IMR-90 (cell line): Measurements from ENCODE around the gene CACNA2D1. TPM values are rescaled to one million over a fixed set of nuclear protein-coding genes. Genes with fewer than 3 reads are reported as not detected.

Experiments
- ATAC-seq: fragments of 200-7000 bp; cut with Tn5 transposase; 2 replicates; pipeline ENCODE4 v1.9.1; 2020; ENCODE audit warnings: low read depth, mild to moderate bottlenecking, moderate library complexity
- BruUV-seq: library from RNA; stranded (reverse); fragments of 400-500 nt; replicated peaks from 2 replicates; lab custom pipeline; 2021; lab: Mats Ljungman, UMichigan
- CTCF ChIA-PET: fragments of 300-600 bp; formaldehyde crosslinking; extraction: SDS; loops from one replicate; lab custom pipeline; 2021; ENCODE audit warnings: antibody characterized with exemption; lab: Yijun Ruan, JAX
- POLR2A ChIA-PET: fragments of 300-600 bp; sonication (Branson Sonifier 250); formaldehyde crosslinking; loops from one replicate; lab custom pipeline; 2022; ENCODE audit warnings: antibody characterized with exemption; ENCODE audit not compliant: unreplicated experiment; lab: Charles Lee
- DNase-seq: peaks from one replicate; pipeline ENCODE4 v3.0.0; 2013
- H2AFZ ChIP-seq: replicated peaks from 2 replicates; pipeline ENCODE3; 2013; ENCODE audit warnings: low read length, mild to moderate bottlenecking; ENCODE audit not compliant: poor library complexity
- H2AK5ac ChIP-seq: 2 replicates; pipeline ENCODE4 v1.6.1; 2013; ENCODE audit warnings: low read depth, low read length, inconsistent platforms
- H2AK9ac ChIP-seq: replicated peaks from 2 replicates; pipeline ENCODE3; 2013; ENCODE audit warnings: mild to moderate bottlenecking, low read depth, low read length, moderate library complexity; ENCODE audit not compliant: poor library complexity
- H2BK120ac ChIP-seq: 2 replicates; pipeline ENCODE4 v1.6.1; 2013; ENCODE audit warnings: low read depth, low read length, inconsistent platforms
- H2BK15ac ChIP-seq: 3 replicates; pipeline ENCODE4 v1.6.1; 2013; ENCODE audit warnings: low read depth, low read length, inconsistent platforms
- H2BK20ac ChIP-seq: 2 replicates; pipeline ENCODE4 v1.6.1; 2013; ENCODE audit warnings: low read depth, mild to moderate bottlenecking, inconsistent platforms, low read length, moderate library complexity
- H2BK5ac ChIP-seq: 2 replicates; pipeline ENCODE4 v1.6.1; 2013; ENCODE audit warnings: mild to moderate bottlenecking, low read depth, low read length, inconsistent platforms; ENCODE audit not compliant: poor library complexity, severe bottlenecking
- H3K14ac ChIP-seq: replicated peaks from 2 replicates; pipeline ENCODE4 v1.6.1; 2013; ENCODE audit warnings: low read depth, low read length, inconsistent platforms
- H3K18ac ChIP-seq: 2 replicates; pipeline ENCODE4 v1.6.1; 2013; ENCODE audit warnings: low read depth, low read length, control low read depth
- H3K23ac ChIP-seq: 2 replicates; pipeline ENCODE4 v1.6.1; 2013; ENCODE audit warnings: low read depth, low read length, inconsistent platforms
- H3K27ac ChIP-seq: 2 replicates; pipeline ENCODE4 v1.5.1; 2013; ENCODE audit warnings: mild to moderate bottlenecking, control low read depth, low read length; ENCODE audit not compliant: insufficient read depth
- H3K27me3 ChIP-seq: 2 replicates; pipeline ENCODE4 v1.6.1; 2013; ENCODE audit warnings: low read length; ENCODE audit not compliant: control insufficient read depth, insufficient read depth
- H3K36me3 ChIP-seq: 2 replicates; pipeline ENCODE4 v1.6.1; 2013; ENCODE audit warnings: low read length, mixed read lengths; ENCODE audit not compliant: control insufficient read depth, insufficient read depth
- H3K4ac ChIP-seq: 2 replicates; pipeline ENCODE4 v1.6.1; 2013; ENCODE audit warnings: low read depth, low read length, inconsistent platforms
- H3K4me1 ChIP-seq: 2 replicates; pipeline ENCODE4 v1.6.1; 2013; ENCODE audit warnings: low read length, mixed read lengths; ENCODE audit not compliant: control insufficient read depth, insufficient read depth
- H3K4me2 ChIP-seq: 2 replicates; pipeline ENCODE4 v1.6.1; 2013; ENCODE audit warnings: low read depth, mild to moderate bottlenecking, control low read depth, low read length, moderate library complexity
- H3K4me3 ChIP-seq: 2 replicates; pipeline ENCODE4 v1.5.1; 2013; ENCODE audit warnings: low read depth, mild to moderate bottlenecking, control low read depth, low read length, moderate library complexity; ENCODE audit not compliant: insufficient read depth
- H3K56ac ChIP-seq: 2 replicates; pipeline ENCODE4 v1.6.1; 2013; ENCODE audit warnings: low read length, inconsistent platforms; ENCODE audit not compliant: insufficient read depth; ENCODE audit errors: extremely low read depth
- H3K79me1 ChIP-seq, 2 experiments: 2 replicates each; pipeline ENCODE4 v1.6.1; 2013; ENCODE audit warnings: low read length in 2 of 2, inconsistent platforms in 1 of 2, low read depth in 1 of 2
- H3K9ac ChIP-seq: 2 replicates; pipeline ENCODE4 v1.6.1; 2013; ENCODE audit warnings: low read depth, low read length, control low read depth
- H3K9me1 ChIP-seq: 2 replicates; pipeline ENCODE4 v1.6.1; 2013; ENCODE audit warnings: low read length, inconsistent platforms; ENCODE audit not compliant: insufficient read depth
- H3K9me3 ChIP-seq: 2 replicates; pipeline ENCODE4 v1.6.1; 2013; ENCODE audit warnings: low read length; ENCODE audit not compliant: control insufficient read depth, insufficient read depth
- H4K20me1 ChIP-seq: 2 replicates; pipeline ENCODE4 v1.6.1; 2013; ENCODE audit warnings: low read length, inconsistent platforms; ENCODE audit not compliant: insufficient read depth
- H4K5ac ChIP-seq: 2 replicates; pipeline ENCODE4 v1.6.1; 2013; ENCODE audit warnings: mild to moderate bottlenecking, low read depth, low read length, control low read depth
- H4K8ac ChIP-seq, 2 experiments: 2 replicates each; pipeline ENCODE4 v1.6.1; 2013; ENCODE audit warnings: low read depth in 2 of 2, low read length in 2 of 2, control low read depth in 1 of 2, inconsistent platforms in 1 of 2
- H4K91ac ChIP-seq: 2 replicates; pipeline ENCODE4 v1.6.1; 2013; ENCODE audit warnings: low read depth, low read length, inconsistent platforms; ENCODE audit not compliant: insufficient read depth
- BHLHE40 ChIP-seq: fragments of 150-350 bp; IDR thresholded peaks from 2 replicates; pipeline ENCODE4 v1.6.1; 2016; ENCODE audit warnings: mild to moderate bottlenecking, low read depth, low read length
- CEBPB ChIP-seq: IDR thresholded peaks from 2 replicates; pipeline ENCODE4 v1.6.1; 2012; ENCODE audit warnings: low read depth, low read length, improper control_type of control experiment
- CHD1 ChIP-seq: IDR thresholded peaks from 2 replicates; pipeline ENCODE4 v1.6.1; 2012; ENCODE audit warnings: low read depth, low read length, improper control_type of control experiment
- FOS ChIP-seq: fragments of 150-350 bp; IDR thresholded peaks from 2 replicates; pipeline ENCODE4 v1.6.1; 2016; ENCODE audit warnings: low read depth, low read length
- MAFK ChIP-seq: IDR thresholded peaks from 2 replicates; pipeline ENCODE4 v1.6.1; 2012; ENCODE audit warnings: low read depth, low read length, improper control_type of control experiment
- MAZ ChIP-seq: IDR thresholded peaks from 2 replicates; pipeline ENCODE4 v1.6.1; 2012; ENCODE audit warnings: low read depth, mild to moderate bottlenecking, low read length, improper control_type of control experiment, moderate library complexity, borderline replicate concordance
- MXI1 ChIP-seq: IDR thresholded peaks from 2 replicates; pipeline ENCODE4 v1.6.1; 2012; ENCODE audit warnings: low read depth, mild to moderate bottlenecking, low read length, moderate library complexity, borderline replicate concordance
- NFE2L2 ChIP-seq: fragments of 150-350 bp; IDR thresholded peaks from 2 replicates; pipeline ENCODE4 v1.6.1; 2016; ENCODE audit warnings: low read depth, mild to moderate bottlenecking, low read length
- POLR2A ChIP-seq: IDR thresholded peaks from 2 replicates; pipeline ENCODE4 v1.6.1; 2012; ENCODE audit warnings: mild to moderate bottlenecking, low read depth, low read length
- RAD21 ChIP-seq: IDR thresholded peaks from 2 replicates; pipeline ENCODE4 v1.6.1; 2012; ENCODE audit warnings: low read length, improper control_type of control experiment
- RCOR1 ChIP-seq: IDR thresholded peaks from 2 replicates; pipeline ENCODE4 v1.6.1; 2012; ENCODE audit warnings: mild to moderate bottlenecking, low read length, improper control_type of control experiment; ENCODE audit not compliant: insufficient replicate concordance
- RFX5 ChIP-seq: IDR thresholded peaks from 2 replicates; pipeline ENCODE4 v1.8.0; 2012; ENCODE audit warnings: low read depth, mild to moderate bottlenecking, low read length, moderate library complexity
- SMC3 ChIP-seq: fragments of 150-350 bp; IDR thresholded peaks from 2 replicates; pipeline ENCODE4 v1.6.1; 2016; ENCODE audit warnings: low read depth, mild to moderate bottlenecking, antibody characterized with exemption, low read length, moderate library complexity
- USF2 ChIP-seq: fragments of 150-350 bp; IDR thresholded peaks from 2 replicates; pipeline ENCODE4 v1.6.1; 2017; ENCODE audit warnings: mild to moderate bottlenecking, antibody characterized with exemption, low read length, low read depth
- WGBS, 2 experiments: methylation state at CpG; one replicate each; pipeline versions ENCODE4 v1.1.5 to v1.1.7; 2013; ENCODE audit warnings: missing lambda C conversion rate in 2 of 2; ENCODE audit not compliant: insufficient read length in 1 of 2; ENCODE audit errors: extremely low coverage in 2 of 2; 5-methylcytosine and 5-hydroxymethylcytosine counted together
- dilution Hi-C: fragments of 300-500 bp; cut with HindIII; formaldehyde crosslinking; loops from one replicate; pipeline ENCODE4 v1.14.3; 2018; ENCODE audit warnings: low sequenced_read_pairs; ENCODE audit not compliant: unreplicated experiment
- in situ Hi-C: fragments of 300-500 bp; cut with MboI; formaldehyde crosslinking; loops from 3 replicates; pipeline ENCODE4 v1.14.3; 2019; ENCODE audit warnings: low sequenced_read_pairs, inconsistent platforms, mixed read lengths
- intact Hi-C: fragments of 100-400 bp; cut with micrococcal nuclease; formaldehyde crosslinking; loops from 2 replicates; pipeline ENCODE4 v1.10.0; 2022
- polyA plus RNA-seq, 3 experiments: library from polyadenylated mRNA; depleted of rRNA; stranded (reverse); fragments of >200 nt; gene quantifications; 2 replicates each; pipeline ENCODE4 v1.2.3, GENCODE V29; 2012; ENCODE audit warnings: low replicate concordance in 1 of 3
- total RNA-seq: library from RNA; depleted of rRNA; stranded (reverse); fragments of >200 nt; gene quantifications from 2 replicates; pipeline ENCODE4 v1.2.3, GENCODE V29; 2012
- TF ChIP-seq, protein P1 (sequence below): fragments of 150-350 bp; IDR thresholded peaks from 2 replicates; pipeline ENCODE4 v1.6.1; 2016; ENCODE audit warnings: low read depth, mild to moderate bottlenecking, low read length, moderate library complexity, borderline replicate concordance
- TF ChIP-seq, protein P2 (sequence below): conservative IDR thresholded peaks from 2 replicates; pipeline ENCODE4 v1.5.1; 2012; ENCODE audit warnings: mild to moderate bottlenecking, low read depth, low read length, improper control_type of control experiment

Gene CACNA2D1
- total and polyA plus RNA-seq, 2 of the 4 experiments (the other 2 are of a cell fraction) = 5.8 to 21.9 TPM

DNA sequence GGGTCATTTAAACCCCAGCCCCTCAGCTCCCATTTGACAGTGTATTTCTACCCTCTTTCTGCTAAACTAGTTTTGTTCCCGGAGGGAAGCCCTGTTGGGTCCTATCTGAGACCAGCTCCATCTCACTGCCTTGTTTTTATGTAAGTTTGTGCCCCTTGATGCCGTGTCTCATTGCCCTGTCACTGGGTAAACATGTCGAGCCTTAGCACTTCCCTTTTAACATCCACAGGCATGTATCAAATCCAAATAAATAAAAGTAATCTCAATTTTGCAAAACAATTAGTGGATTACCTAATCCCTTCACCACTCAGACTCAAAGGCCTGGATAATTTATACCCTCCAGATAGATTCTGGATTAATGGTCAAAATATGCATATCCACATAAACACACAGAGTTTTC, 115.7 kb downstream of the CACNA2D1 start:
- H2BK15ac ChIP-seq = no peak overlapping the region
- no peak overlapping the region for H2AK9ac ChIP-seq
- H3K4me1 ChIP-seq = peaks cover 7% of the 10 kb centered on the region
- H3K18ac ChIP-seq = no peak overlapping the region
- no peaks in the 10 kb centered on the region for H3K27me3 ChIP-seq
- H3K4ac ChIP-seq = no peak overlapping the region
- H4K8ac ChIP-seq = no peak overlapping the region
- H2BK20ac ChIP-seq = no peak overlapping the region
- no peak for ATAC-seq
- WGBS, 2 experiments = no CpG with 5 or more reads among the region's 3 CpGs
- H3K4me2 ChIP-seq = no peak overlapping the region
- H4K91ac ChIP-seq = no peak overlapping the region
- H2BK120ac ChIP-seq = no peak overlapping the region; the same call in 1 of the 2 replicates
- dilution Hi-C loops (no loop called here), intact Hi-C loops (no loop called here), in situ Hi-C loops (no loop called here)
- TF ChIP-seq RFX5 = no peak
- TF ChIP-seq, protein P1, sequence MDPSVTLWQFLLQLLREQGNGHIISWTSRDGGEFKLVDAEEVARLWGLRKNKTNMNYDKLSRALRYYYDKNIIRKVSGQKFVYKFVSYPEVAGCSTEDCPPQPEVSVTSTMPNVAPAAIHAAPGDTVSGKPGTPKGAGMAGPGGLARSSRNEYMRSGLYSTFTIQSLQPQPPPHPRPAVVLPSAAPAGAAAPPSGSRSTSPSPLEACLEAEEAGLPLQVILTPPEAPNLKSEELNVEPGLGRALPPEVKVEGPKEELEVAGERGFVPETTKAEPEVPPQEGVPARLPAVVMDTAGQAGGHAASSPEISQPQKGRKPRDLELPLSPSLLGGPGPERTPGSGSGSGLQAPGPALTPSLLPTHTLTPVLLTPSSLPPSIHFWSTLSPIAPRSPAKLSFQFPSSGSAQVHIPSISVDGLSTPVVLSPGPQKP = no peak
- TF ChIP-seq, protein P2, sequence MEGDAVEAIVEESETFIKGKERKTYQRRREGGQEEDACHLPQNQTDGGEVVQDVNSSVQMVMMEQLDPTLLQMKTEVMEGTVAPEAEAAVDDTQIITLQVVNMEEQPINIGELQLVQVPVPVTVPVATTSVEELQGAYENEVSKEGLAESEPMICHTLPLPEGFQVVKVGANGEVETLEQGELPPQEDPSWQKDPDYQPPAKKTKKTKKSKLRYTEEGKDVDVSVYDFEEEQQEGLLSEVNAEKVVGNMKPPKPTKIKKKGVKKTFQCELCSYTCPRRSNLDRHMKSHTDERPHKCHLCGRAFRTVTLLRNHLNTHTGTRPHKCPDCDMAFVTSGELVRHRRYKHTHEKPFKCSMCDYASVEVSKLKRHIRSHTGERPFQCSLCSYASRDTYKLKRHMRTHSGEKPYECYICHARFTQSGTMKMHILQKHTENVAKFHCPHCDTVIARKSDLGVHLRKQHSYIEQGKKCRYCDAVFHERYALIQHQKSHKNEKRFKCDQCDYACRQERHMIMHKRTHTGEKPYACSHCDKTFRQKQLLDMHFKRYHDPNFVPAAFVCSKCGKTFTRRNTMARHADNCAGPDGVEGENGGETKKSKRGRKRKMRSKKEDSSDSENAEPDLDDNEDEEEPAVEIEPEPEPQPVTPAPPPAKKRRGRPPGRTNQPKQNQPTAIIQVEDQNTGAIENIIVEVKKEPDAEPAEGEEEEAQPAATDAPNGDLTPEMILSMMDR = no peak
- TF ChIP-seq BHLHE40 = no peak
- no peak for TF ChIP-seq USF2
- no peak for TF ChIP-seq CHD1
- no peak for TF ChIP-seq MAFK
- TF ChIP-seq SMC3 = no peak
- TF ChIP-seq RCOR1 = no peak
- TF ChIP-seq FOS = no peak
- TF ChIP-seq RAD21 = no peak
- no peak for TF ChIP-seq MXI1
- TF ChIP-seq MAZ = no peak
- no peak for TF ChIP-seq NFE2L2
- TF ChIP-seq CEBPB = no peak
- TF ChIP-seq POLR2A = no peak
- no peaks in the 10 kb centered on the region for H4K20me1 ChIP-seq
- peaks cover 10% of the 10 kb centered on the region for H3K9me1 ChIP-seq
- H3K23ac ChIP-seq = no peak overlapping the region
- no peak overlapping the region for H2AK5ac ChIP-seq
- H3K36me3 ChIP-seq = no peaks in the 10 kb centered on the region
- H3K79me1 ChIP-seq = peaks cover 4 to 20% of the 10 kb centered on the region in 2 experiments; a peak in 3 of 4 replicates
- no peak overlapping the region for H3K56ac ChIP-seq
- H3K4me3 ChIP-seq = no peak overlapping the region
- no peaks in the 10 kb centered on the region for H3K9me3 ChIP-seq
- H3K27ac ChIP-seq = no peak overlapping the region
- no peak overlapping the region for H2BK5ac ChIP-seq
- no TSS peak for BruUV-seq
- DNase-seq = no peak
- peak overlapping the region; percentile 31; the same call in 1 of the 2 replicates for H3K14ac ChIP-seq
- no peak overlapping the region for H4K5ac ChIP-seq
- H3K9ac ChIP-seq = no peak overlapping the region
- no peak overlapping the region for H2AFZ ChIP-seq
- ChIA-PET POLR2A (interaction anchor here (0.7 kb wide), 1 partner anchor 181 kb away, joined by 4 read pairs; no protein-coding TSS in a partner anchor), CTCF (interaction anchor here (1.5 kb wide), 1 partner anchor 30 kb away, joined by 3 read pairs; no protein-coding TSS in a partner anchor)
